Posterior vena cava (tissue), 2 donors: ENCODE data around the gene GOLPH3L. TPM values are rescaled to one million over a fixed set of nuclear protein-coding genes. Genes with fewer than 3 reads are reported as not detected.
"Not testable (repeated sequence)": the region's sequence is repeated elsewhere in the genome, so short reads cannot be mapped to it uniquely, and the experiment has no call there.

Experiments
- DNase-seq: peaks from one replicate; pipeline ENCODE4 v3.0.0-alpha.2; 2020; ENCODE audit warnings: low spot score
- intact Hi-C, 2 donors: fragments of 100-400 bp; cut with DNase I; formaldehyde crosslinking; loops; one replicate each; pipeline versions ENCODE4 v1.14.1 to v1.14.2; 2022 to 2023
- total RNA-seq, 2 donors: library from RNA; stranded (reverse); fragmentation: NEBNext Ultra II Directional; extraction: Animal tissue kit (Norgen Biotek cat#: 25700); gene quantifications; one replicate each; pipeline ENCODE4 v1.2.1, GENCODE V29; 2021
- donor health status: DM: yes; HTN: yes; CAD: no.
- donor health status: DM: yes; HTN: yes; CAD: no.

The GOLPH3L gene
- total RNA-seq, 2 donors from 2014 or later = 19.0 to 20.1 TPM

GRCh38 chr1:150622303-150622975 is 74.5 kb downstream of the GOLPH3L start:
- intact Hi-C loops = loop anchor here (5.0 kb wide), 2 partner anchors 35 to 60 kb away; no protein-coding TSS in a partner anchor
- DNase-seq = peak; percentile 84

GRCh38 chr1:150621497-150622302 is 75.3 kb downstream of the GOLPH3L start:
- intact Hi-C loops = loop anchor here (5.0 kb wide), 2 partner anchors 34 to 59 kb away; no protein-coding TSS in a partner anchor
- DNase-seq = no peak

- no peak for DNase-seq
- intact Hi-C loops = loop anchor here (5.0 kb wide), 2 partner anchors 34 to 59 kb away; no protein-coding TSS in a partner anchor
Observed at GRCh38 chr1:150620919-150621318, 76.0 kb downstream of the GOLPH3L start.

- intact Hi-C loops = loop anchor here (5.0 kb wide), 2 partner anchors 33 to 58 kb away; no protein-coding TSS in a partner anchor
- no peak for DNase-seq
Observed at GRCh38 chr1:150619576-150620509, 77.1 kb downstream of the GOLPH3L start.

GRCh38 chr1:150615346-150616201 is 81.4 kb downstream of the GOLPH3L start:
- no peak for DNase-seq
- intact Hi-C loops = no loop called here

- DNase-seq = no peak
- intact Hi-C loops = no loop called here
Observed at GRCh38 chr1:150613061-150613920, 83.7 kb downstream of the GOLPH3L start.

GRCh38 chr1:150612014-150612345 is 85.0 kb downstream of the GOLPH3L start:
- intact Hi-C loops = no loop called here
- DNase-seq = no peak

- DNase-seq = no peak
- intact Hi-C loops = no loop called here
Observed at GRCh38 chr1:150610576-150610975, 86.4 kb downstream of the GOLPH3L start.

GRCh38 chr1:150609732-150610131 is 87.2 kb downstream of the GOLPH3L start:
- no peak for DNase-seq
- intact Hi-C loops = no loop called here

- intact Hi-C loops = no loop called here
Observed at GRCh38 chr1:150606463-150607142, 90.4 kb downstream of the GOLPH3L start.

GRCh38 chr1:150605451-150605731 is 91.6 kb downstream of the GOLPH3L start:
- peak; percentile 17 for DNase-seq
- intact Hi-C loops = not testable (repeated sequence)

More at GRCh38 chr1:150606463-150607142, 90.4 kb downstream of the GOLPH3L start:
- peak; percentile 62 for DNase-seq

GRCh38 chr1:150604226-150604588 is 92.7 kb downstream of the GOLPH3L start:
- DNase-seq = no peak
- intact Hi-C loops = no loop called here

- intact Hi-C loops = no loop called here
- peak; percentile 3 for DNase-seq
Observed at GRCh38 chr1:150603711-150604110, 93.2 kb downstream of the GOLPH3L start.

- DNase-seq = peak; percentile 45
- intact Hi-C loops = not testable (repeated sequence)
Observed at GRCh38 chr1:150602372-150602771, 94.6 kb downstream of the GOLPH3L start.

- intact Hi-C loops = no loop called here
- no peak for DNase-seq
Observed at GRCh38 chr1:150601540-150601939, 95.4 kb downstream of the GOLPH3L start.

- intact Hi-C loops, DNase-seq: not testable (repeated sequence)
Observed at GRCh38 chr1:150598346-150598745, 98.6 kb downstream of the GOLPH3L start.

GRCh38 chr1:150596976-150597375 is 100.0 kb downstream of the GOLPH3L start:
- no peak for DNase-seq

More at GRCh38 chr1:150596976-150597375, 100.0 kb downstream of the GOLPH3L start:
- intact Hi-C loops = no loop called here
